Uterus (tissue), 4 donors: Measurements from ENCODE around the gene SAMD4B. TPM values are rescaled to one million over a fixed set of nuclear protein-coding genes. Genes with fewer than 3 reads are reported as not detected.
"Not testable (repeated sequence)": the region's sequence is repeated elsewhere in the genome, so short reads cannot be mapped to it uniquely, and the experiment has no call there.

ENCODE experiments used
- DNase-seq, 2 donors: peaks; one replicate each; pipeline ENCODE4 v3.0.0-alpha.2; 2019 to 2020
- H3K27ac ChIP-seq, 2 donors: fragments of 200-600 bp; sonication (generic); 1 replicate in 1 of 2; 2 replicates in 1 of 2; pipeline ENCODE4 v1.5.1; 2016 to 2018
- H3K27me3 ChIP-seq, 2 donors: fragments of 200-600 bp; sonication (generic); one replicate each; pipeline ENCODE4 v1.5.1; 2018 to 2019; ENCODE audit warnings: control low read depth in 1 of 2
- H3K36me3 ChIP-seq, 2 donors: fragments of 200-600 bp; sonication (generic); one replicate each; pipeline ENCODE4 v1.5.1; 2019; ENCODE audit warnings: control low read depth in 1 of 2
- H3K4me1 ChIP-seq, 2 donors: fragments of 200-600 bp; sonication (generic); one replicate each; pipeline ENCODE4 v1.5.1; 2018 to 2019; ENCODE audit warnings: control low read depth in 1 of 2
- H3K4me3 ChIP-seq, 2 donors: fragments of 200-600 bp; sonication (generic); 1 replicate in 1 of 2; 2 replicates in 1 of 2; pipeline ENCODE4 v1.5.1; 2018 to 2019; ENCODE audit warnings: mild to moderate bottlenecking in 1 of 2
- H3K9me3 ChIP-seq, 2 donors: fragments of 200-600 bp; sonication (generic); one replicate each; pipeline ENCODE4 v1.5.1; 2019; ENCODE audit warnings: control low read depth in 1 of 2
- POLR2A ChIP-seq, 2 donors: fragments of 450-650 bp; IDR thresholded peaks; one replicate each; pipeline ENCODE4 v1.6.1; 2016; ENCODE audit warnings: antibody characterized with exemption in 2 of 2, mild to moderate bottlenecking in 1 of 2, moderate library complexity in 1 of 2
- intact Hi-C: fragments of 100-400 bp; cut with DNase I; formaldehyde crosslinking; loops from one replicate; pipeline ENCODE4 v1.15.1; 2023; ENCODE audit warnings: low total_unique reads
- total RNA-seq, 4 donors: library from RNA; depleted of rRNA in 3 of 4; stranded (reverse); fragments of >200 nt in 3 of 4; gene quantifications; one replicate each; pipeline versions ENCODE4 v1.1.0 to v1.2.4, GENCODE V29; 2014 to 2023
- TF ChIP-seq, protein P1 (sequence below), 4 experiments: fragments of 200-600 bp in 2 of 4; fragments of 450-650 bp in 2 of 4; sonication (generic) in 2 of 4; IDR thresholded peaks; one replicate each; pipeline ENCODE4 v1.5.1; 2016 to 2019; ENCODE audit warnings: antibody characterized with exemption in 4 of 4, mild to moderate bottlenecking in 2 of 4, moderate library complexity in 1 of 4
- donor health status: DM: yes; HTN: yes; CAD: no.

SAMD4B gene
- total RNA-seq, 4 donors from 2014 or later: 11.3 to 128 (median 58.6) TPM

DNA sequence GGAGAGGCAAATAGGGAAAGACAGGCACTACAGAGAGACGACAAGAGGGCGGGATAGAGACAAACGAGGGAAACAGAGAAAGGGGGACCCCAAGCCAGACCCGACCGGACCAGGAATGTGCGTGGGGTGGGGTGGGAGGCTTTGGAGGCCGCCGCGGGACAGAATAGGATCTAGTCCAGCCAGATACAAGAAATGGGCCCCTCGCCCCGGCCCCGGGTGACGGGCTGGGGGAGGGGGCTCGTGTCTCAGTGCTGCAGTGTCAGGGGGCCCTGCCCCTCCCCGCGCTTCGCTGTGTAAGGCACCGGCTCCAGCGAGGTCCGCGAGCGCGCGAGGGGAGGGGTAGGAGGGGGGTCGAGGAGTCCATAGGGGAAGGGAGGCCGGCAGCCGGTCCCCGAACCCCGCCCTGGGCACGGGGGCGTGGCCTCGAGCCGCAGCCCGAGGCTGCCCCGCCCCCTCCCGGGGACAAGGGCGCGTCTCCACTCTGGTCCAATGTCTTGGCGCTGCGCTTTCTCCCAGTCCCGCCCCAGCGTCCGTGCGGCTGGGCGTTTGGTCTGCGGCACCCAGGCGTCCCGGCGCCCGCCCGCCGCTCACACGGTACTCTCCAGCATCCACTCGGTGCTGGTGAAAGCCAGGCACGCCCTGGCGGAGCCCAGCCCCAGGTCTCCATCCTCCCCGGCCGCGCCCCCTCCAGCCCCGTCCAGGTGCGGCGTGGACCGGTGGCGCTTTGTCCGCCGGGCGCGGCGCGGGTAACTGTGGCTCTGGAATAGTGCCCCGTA, 35.0 kb upstream of the SAMD4B start:
- Histone ChIP-seq H3K4me3 (no peak overlapping the region), H3K36me3 (no peaks in the 10 kb centered on the region), H3K27me3 (peaks cover 3 to 5% of the 10 kb centered on the region in 2 donors), H3K9me3 (no peaks in the 10 kb centered on the region), H3K27ac (no peak overlapping the region), H3K4me1 (peaks cover 0 to 11% of the 10 kb centered on the region in 2 donors)
- TF ChIP-seq, protein P1, sequence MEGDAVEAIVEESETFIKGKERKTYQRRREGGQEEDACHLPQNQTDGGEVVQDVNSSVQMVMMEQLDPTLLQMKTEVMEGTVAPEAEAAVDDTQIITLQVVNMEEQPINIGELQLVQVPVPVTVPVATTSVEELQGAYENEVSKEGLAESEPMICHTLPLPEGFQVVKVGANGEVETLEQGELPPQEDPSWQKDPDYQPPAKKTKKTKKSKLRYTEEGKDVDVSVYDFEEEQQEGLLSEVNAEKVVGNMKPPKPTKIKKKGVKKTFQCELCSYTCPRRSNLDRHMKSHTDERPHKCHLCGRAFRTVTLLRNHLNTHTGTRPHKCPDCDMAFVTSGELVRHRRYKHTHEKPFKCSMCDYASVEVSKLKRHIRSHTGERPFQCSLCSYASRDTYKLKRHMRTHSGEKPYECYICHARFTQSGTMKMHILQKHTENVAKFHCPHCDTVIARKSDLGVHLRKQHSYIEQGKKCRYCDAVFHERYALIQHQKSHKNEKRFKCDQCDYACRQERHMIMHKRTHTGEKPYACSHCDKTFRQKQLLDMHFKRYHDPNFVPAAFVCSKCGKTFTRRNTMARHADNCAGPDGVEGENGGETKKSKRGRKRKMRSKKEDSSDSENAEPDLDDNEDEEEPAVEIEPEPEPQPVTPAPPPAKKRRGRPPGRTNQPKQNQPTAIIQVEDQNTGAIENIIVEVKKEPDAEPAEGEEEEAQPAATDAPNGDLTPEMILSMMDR (IDR thresholded peaks at IDR 0.05): no peak
- TF ChIP-seq POLR2A (IDR thresholded peaks at IDR 0.05): no peak
- DNase-seq: no peak
- intact Hi-C loops: no loop called here

- H3K9me3 ChIP-seq: no peaks in the 10 kb centered on the region
- H3K4me3 ChIP-seq: no peak overlapping the region
- intact Hi-C loops: no loop called here
- H3K4me1 ChIP-seq: peaks cover 0 to 11% of the 10 kb centered on the region in 2 donors
- no peak overlapping the region for H3K27ac ChIP-seq
- TF ChIP-seq POLR2A (IDR thresholded peaks at IDR 0.05): no peak
- TF ChIP-seq, protein P1 (IDR thresholded peaks at IDR 0.05): no peak
- no peaks in the 10 kb centered on the region for H3K36me3 ChIP-seq
- H3K27me3 ChIP-seq: peaks cover 3 to 5% of the 10 kb centered on the region in 2 donors
- DNase-seq: no peak
Observed at GRCh38 chr19:39307822-39308530, 34.2 kb upstream of the SAMD4B start.

GRCh38 chr19:39308531-39309304, 33.5 kb upstream of the SAMD4B start:
- Histone ChIP-seq H3K4me3 (no peak overlapping the region), H3K9me3 (no peaks in the 10 kb centered on the region), H3K27me3 (peaks cover 3 to 5% of the 10 kb centered on the region in 2 donors), H3K36me3 (no peaks in the 10 kb centered on the region), H3K4me1 (peaks cover 0 to 11% of the 10 kb centered on the region in 2 donors), H3K27ac (no peak overlapping the region)
- no peak for DNase-seq
- TF ChIP-seq, protein P1 (IDR thresholded peaks at IDR 0.05): no peak
- no peak for TF ChIP-seq POLR2A (IDR thresholded peaks at IDR 0.05)
- intact Hi-C loops: no loop called here

DNA sequence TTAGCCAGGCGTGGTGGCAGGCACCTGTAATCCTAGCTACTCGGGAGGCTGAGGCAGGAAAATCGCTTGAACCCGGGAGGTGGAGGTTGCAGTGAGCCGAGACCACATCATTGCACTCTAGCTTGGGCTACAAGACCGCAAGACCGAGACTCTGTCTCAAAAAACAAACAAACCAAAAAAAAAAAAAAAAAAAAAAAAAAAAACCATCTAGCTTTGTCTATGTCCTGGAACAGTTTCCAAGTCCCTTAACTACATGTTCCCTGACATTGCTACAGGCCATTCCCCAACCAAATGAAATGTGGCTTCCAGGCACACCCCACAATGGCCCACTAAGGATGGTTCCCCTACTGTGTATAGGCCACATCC, 32.9 kb upstream of the SAMD4B start:
- H3K27ac ChIP-seq, intact Hi-C loops, H3K4me3 ChIP-seq, H3K36me3 ChIP-seq, H3K9me3 ChIP-seq, H3K27me3 ChIP-seq, DNase-seq: not testable (repeated sequence)
- H3K4me1 ChIP-seq: peaks cover 0 to 11% of the 10 kb centered on the region in 2 donors

DNA sequence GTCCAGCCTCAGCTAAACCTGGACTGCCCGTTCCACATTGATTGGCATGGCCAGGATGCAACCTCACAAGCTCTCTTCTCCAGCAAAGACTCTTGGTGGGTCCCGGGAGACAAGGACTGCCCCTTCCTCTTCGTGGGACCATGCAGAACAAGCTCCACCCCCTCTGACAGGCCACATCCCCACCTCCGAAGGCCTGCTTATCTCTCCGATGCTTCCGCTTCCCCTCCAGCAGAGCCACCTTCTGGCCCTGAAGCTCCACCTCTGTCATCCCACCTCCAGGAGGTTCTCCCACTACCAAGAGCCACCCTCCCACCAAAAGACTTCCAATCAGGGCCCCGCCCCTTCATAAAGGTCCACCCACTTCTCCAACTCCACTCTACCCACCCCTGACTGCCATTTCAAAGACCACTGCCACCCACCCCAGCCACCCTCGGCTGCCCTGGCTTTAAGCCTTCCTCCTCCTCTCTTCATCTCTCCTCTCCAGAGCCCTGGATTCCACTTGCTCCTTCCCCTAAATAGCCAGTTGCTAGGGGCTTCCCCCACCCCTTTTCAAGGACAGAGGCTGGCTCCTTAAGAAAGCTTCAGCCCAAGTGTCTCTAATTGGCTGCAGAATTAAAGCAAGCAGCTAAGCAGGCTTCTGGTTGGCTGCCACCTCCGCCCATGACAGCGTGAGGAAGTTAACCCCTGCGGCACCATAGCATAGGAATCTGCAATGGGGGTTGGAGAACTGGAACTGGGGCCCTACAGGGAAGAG, 31.5 kb upstream of the SAMD4B start:
- no peak for DNase-seq

More for the DNA sequence above, 31.5 kb upstream of the SAMD4B start:
- peaks cover 0 to 11% of the 10 kb centered on the region in 2 donors for H3K4me1 ChIP-seq
- H3K36me3 ChIP-seq: no peaks in the 10 kb centered on the region
- no peaks in the 10 kb centered on the region for H3K9me3 ChIP-seq
- no peak overlapping the region for H3K4me3 ChIP-seq
- TF ChIP-seq, protein P1 (IDR thresholded peaks at IDR 0.05): no peak
- no peak for TF ChIP-seq POLR2A (IDR thresholded peaks at IDR 0.05)
- H3K27me3 ChIP-seq: peaks cover 3 to 5% of the 10 kb centered on the region in 2 donors
- no peak overlapping the region for H3K27ac ChIP-seq
- intact Hi-C loops: no loop called here
